ENCODE data around the gene APBB1IP. TPM values are rescaled to one million over a fixed set of nuclear protein-coding genes. Genes with fewer than 3 reads are reported as not detected.

Gene APBB1IP
- total RNA-seq, 4 donors from 2014 or later = 14.8 to 41.3 (median 26.2) TPM

DNA sequence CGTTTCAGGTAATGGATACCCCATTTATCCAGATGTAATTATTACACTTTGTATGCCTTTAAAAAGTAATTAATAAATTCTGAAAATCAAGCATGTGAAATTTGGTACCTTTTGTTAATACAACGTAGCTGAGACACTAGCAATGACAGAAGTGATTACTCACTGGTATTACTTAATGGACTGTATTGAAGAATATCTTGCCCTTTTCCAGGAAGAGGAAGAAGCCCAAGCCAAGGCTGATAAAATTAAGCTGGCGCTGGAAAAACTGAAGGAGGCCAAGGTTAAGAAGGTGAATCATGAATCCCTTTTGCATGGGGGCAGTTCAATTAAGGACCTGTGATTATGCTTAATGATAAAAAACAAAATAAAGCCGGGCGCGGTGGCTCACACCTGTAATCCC lies 64.8 kb downstream of the APBB1IP start:
- TF ChIP-seq, protein P1, sequence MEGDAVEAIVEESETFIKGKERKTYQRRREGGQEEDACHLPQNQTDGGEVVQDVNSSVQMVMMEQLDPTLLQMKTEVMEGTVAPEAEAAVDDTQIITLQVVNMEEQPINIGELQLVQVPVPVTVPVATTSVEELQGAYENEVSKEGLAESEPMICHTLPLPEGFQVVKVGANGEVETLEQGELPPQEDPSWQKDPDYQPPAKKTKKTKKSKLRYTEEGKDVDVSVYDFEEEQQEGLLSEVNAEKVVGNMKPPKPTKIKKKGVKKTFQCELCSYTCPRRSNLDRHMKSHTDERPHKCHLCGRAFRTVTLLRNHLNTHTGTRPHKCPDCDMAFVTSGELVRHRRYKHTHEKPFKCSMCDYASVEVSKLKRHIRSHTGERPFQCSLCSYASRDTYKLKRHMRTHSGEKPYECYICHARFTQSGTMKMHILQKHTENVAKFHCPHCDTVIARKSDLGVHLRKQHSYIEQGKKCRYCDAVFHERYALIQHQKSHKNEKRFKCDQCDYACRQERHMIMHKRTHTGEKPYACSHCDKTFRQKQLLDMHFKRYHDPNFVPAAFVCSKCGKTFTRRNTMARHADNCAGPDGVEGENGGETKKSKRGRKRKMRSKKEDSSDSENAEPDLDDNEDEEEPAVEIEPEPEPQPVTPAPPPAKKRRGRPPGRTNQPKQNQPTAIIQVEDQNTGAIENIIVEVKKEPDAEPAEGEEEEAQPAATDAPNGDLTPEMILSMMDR (IDR thresholded peaks at IDR 0.05; ENCODE audit: low read depth) = no peak

DNA sequence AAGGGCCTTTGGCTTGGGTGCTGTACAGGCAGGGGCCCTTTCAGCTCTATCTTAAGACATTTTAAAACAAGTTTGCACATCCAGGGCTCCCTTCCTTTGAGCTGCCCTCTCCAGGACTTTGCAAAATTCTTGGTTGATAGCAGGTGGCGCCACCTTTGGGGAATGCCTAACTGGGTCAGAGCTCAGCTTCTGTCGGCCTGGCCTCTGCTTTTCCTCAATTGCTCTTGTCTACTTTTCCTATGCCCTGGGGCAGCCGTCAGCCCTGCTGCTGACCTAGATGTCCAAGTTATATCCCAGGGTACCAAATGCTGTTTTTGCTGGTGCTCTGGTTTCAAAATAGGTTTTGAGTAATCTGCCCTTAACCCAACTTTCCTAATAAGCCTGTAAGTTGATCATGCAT lies 65.8 kb downstream of the APBB1IP start:
- TF ChIP-seq, protein P1 (IDR thresholded peaks at IDR 0.05; ENCODE audit: low read depth) = no peak

DNA sequence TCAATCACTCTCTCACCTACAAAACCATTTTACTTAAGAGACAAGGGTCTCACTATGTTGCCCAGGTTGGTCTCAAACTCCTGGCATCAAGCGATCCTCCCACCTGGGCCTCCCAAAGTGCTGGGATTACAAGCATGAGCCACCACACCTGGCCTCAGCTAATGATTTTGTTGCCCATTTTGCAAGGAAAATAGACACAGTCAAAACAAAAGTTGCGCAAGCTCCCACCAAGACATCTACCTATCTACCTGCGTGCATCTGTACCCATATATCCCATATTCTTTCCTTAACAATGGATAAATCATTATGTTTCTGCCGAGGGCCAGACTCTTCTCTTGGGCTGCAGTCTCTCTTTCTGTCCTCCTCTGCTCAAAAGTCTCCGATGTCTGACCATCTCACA lies 67.3 kb downstream of the APBB1IP start:
- TF ChIP-seq, protein P1 (IDR thresholded peaks at IDR 0.05; ENCODE audit: low read depth) = no peak

DNA sequence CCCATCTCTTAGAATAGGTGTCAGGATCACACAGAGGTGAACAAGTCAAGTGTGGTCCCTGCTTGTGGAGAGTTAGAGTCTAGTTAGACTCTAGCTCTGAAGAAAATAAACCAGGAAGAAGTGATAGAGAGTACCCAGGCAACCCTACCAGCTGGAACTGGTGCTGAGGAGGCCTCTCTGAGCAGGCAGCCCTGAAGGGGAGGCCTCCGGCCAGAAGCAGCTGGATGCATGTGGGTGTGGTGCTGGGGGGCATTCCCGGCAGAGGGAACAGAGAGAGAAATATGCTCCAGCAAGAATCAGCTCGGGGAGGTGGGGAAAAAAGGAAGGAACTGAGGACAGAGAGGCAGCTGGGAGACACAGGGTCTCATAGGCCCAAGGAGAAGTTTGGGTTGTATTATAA lies 68.6 kb downstream of the APBB1IP start:
- TF ChIP-seq, protein P1 (IDR thresholded peaks at IDR 0.05; ENCODE audit: low read depth) = no peak

DNA sequence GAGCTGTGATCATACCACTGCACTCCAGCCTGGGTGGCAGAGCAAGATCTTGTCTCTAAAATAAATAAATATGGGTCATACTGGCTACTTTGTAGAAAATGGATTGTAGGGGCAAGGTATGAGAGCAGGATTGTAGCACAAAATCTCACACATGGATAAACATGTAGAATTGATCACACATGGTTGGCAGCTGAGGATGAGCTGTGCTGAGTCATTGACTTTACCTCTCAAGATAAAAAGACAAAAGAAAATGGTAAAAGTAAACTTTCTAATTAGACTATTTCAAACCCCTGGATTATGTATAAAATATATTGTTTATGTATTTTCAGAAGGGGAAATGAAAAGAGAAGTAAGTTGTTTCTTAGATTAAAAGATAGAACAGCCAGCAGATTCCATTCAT lies 69.3 kb downstream of the APBB1IP start:
- TF ChIP-seq, protein P1 (IDR thresholded peaks at IDR 0.05; ENCODE audit: low read depth) = no peak

DNA sequence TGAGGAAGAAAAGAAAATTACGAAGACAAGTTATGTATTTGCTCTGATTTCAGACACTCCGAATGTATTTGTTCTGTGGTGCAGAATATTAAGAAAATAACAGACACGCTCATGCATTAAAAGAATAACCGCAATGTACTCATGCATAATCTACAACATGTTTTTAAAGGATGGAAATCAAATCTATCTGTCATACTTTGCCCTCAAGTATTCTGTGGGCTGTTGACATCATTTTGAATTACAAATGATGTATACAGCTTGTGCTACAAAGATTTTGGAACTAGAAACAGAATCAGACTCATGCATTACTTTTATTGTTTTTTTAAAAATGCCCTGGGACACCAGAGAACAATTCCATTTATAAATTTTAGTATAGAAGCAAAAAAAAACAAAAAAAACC lies 69.9 kb downstream of the APBB1IP start:
- TF ChIP-seq, protein P1 (IDR thresholded peaks at IDR 0.05; ENCODE audit: low read depth) = no peak

DNA sequence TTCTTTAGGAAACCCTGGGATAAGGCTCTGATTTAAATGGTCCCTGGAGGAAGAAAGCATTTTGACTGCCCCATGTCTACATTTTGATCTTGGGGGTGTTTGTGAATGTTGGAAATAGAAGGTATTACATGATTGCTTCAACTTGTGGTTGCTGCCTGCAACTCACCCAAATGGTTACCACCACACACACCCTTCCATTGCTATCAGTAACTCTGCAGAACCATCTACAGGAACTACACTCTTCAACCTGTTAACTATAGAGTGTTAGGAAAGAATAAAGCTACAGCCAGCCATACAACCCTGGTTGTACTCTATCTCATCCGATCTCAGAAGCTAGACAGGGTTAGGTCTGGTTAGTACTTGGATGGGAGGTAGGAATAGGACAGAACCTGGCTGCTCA lies 71.2 kb downstream of the APBB1IP start:
- TF ChIP-seq, protein P1 (IDR thresholded peaks at IDR 0.05; ENCODE audit: low read depth) = no peak
